Astrocyte (in vitro differentiated cells and primary cell): ENCODE data around the gene CSMD2. TPM values are rescaled to one million over a fixed set of nuclear protein-coding genes. Genes with fewer than 3 reads are reported as not detected.

Source experiments
- DNase-seq: peaks from one replicate; pipeline ENCODE4 v3.0.0-alpha.2; 2010; ENCODE audit warnings: low read depth
- FAIRE-seq: peaks from 2 replicates; lab custom pipeline; 2011; peaks lifted over from hg19 to GRCh38; lab: Jason Lieb, UNC
- H2AFZ ChIP-seq: 2 replicates; pipeline ENCODE4 v1.6.0; 2012; ENCODE audit warnings: low read depth, low read length, inconsistent platforms
- H3K27ac ChIP-seq: 2 replicates; pipeline ENCODE4 v1.5.1; 2011; ENCODE audit warnings: low read depth, low read length, inconsistent platforms
- H3K27me3 ChIP-seq: 2 replicates; pipeline ENCODE4 v1.6.0; 2011; ENCODE audit warnings: low read length, inconsistent platforms; ENCODE audit not compliant: insufficient read depth
- H3K36me3 ChIP-seq: 2 replicates; pipeline ENCODE4 v1.5.1; 2011; ENCODE audit warnings: low read length, inconsistent platforms; ENCODE audit not compliant: insufficient read depth
- H3K4me1 ChIP-seq: 2 replicates; pipeline ENCODE4 v1.5.1; 2011; ENCODE audit warnings: low read length, inconsistent platforms; ENCODE audit not compliant: insufficient read depth
- H3K4me2 ChIP-seq: 2 replicates; pipeline ENCODE4 v1.6.0; 2012; ENCODE audit warnings: low read length, inconsistent platforms
- H3K4me3 ChIP-seq: 2 replicates; pipeline ENCODE4 v1.5.1; 2011; ENCODE audit warnings: low read depth, mild to moderate bottlenecking, low read length, inconsistent platforms; ENCODE audit not compliant: insufficient read depth
- H3K79me2 ChIP-seq: 2 replicates; pipeline ENCODE4 v1.6.0; 2012; ENCODE audit warnings: mild to moderate bottlenecking, low read length, inconsistent platforms; ENCODE audit not compliant: insufficient read depth
- H3K9ac ChIP-seq: 2 replicates; pipeline ENCODE4 v1.6.0; 2012; ENCODE audit warnings: mild to moderate bottlenecking, low read length, inconsistent platforms
- H3K9me3 ChIP-seq: 2 replicates; pipeline ENCODE4 v1.5.1; 2012; ENCODE audit warnings: low read depth, mild to moderate bottlenecking, low read length, inconsistent platforms; ENCODE audit not compliant: insufficient read depth
- H4K20me1 ChIP-seq: 2 replicates; pipeline ENCODE4 v1.6.0; 2012; ENCODE audit warnings: low read length, inconsistent platforms; ENCODE audit not compliant: insufficient read depth
- H3K27ac Mint-ChIP-seq: one replicate; pipeline ENCODE4 v1.8.0; 2021; ENCODE audit warnings: mild to moderate bottlenecking, mixed read lengths; ENCODE audit not compliant: unreplicated experiment
- H3K27me3 Mint-ChIP-seq: one replicate; pipeline ENCODE4 v1.8.0; 2021; ENCODE audit warnings: low read depth, mixed read lengths; ENCODE audit not compliant: unreplicated experiment
- H3K36me3 Mint-ChIP-seq: one replicate; pipeline ENCODE4 v1.8.0; 2021; ENCODE audit warnings: low read depth, mixed read lengths; ENCODE audit not compliant: unreplicated experiment
- H3K4me1 Mint-ChIP-seq: one replicate; pipeline ENCODE4 v1.8.0; 2021; ENCODE audit warnings: low read depth, mixed read lengths; ENCODE audit not compliant: unreplicated experiment
- H3K4me3 Mint-ChIP-seq: one replicate; pipeline ENCODE4 v1.8.0; 2021; ENCODE audit warnings: mild to moderate bottlenecking, moderate library complexity, mixed read lengths; ENCODE audit not compliant: unreplicated experiment
- H3K9me3 Mint-ChIP-seq: one replicate; pipeline ENCODE4 v1.8.0; 2021; ENCODE audit warnings: mild to moderate bottlenecking, mixed read lengths; ENCODE audit not compliant: unreplicated experiment
- EZH2 ChIP-seq: IDR thresholded peaks from 2 replicates; pipeline ENCODE4 v1.6.1; 2012; ENCODE audit warnings: mild to moderate bottlenecking, low read length, inconsistent platforms; ENCODE audit not compliant: insufficient read depth
- total RNA-seq: library from RNA; stranded (reverse); gene quantifications from 2 replicates; pipeline ENCODE4 v1.2.1, GENCODE V29; 2021
- TF ChIP-seq, protein P1 (sequence below): IDR thresholded peaks from 2 replicates; pipeline ENCODE4 v1.5.1; 2011; ENCODE audit warnings: low read depth, mild to moderate bottlenecking, inconsistent platforms, low read length, moderate library complexity; ENCODE audit not compliant: insufficient read depth

The CSMD2 gene
- total RNA-seq, 1 donor from 2014 or later: 11.1 TPM

DNA sequence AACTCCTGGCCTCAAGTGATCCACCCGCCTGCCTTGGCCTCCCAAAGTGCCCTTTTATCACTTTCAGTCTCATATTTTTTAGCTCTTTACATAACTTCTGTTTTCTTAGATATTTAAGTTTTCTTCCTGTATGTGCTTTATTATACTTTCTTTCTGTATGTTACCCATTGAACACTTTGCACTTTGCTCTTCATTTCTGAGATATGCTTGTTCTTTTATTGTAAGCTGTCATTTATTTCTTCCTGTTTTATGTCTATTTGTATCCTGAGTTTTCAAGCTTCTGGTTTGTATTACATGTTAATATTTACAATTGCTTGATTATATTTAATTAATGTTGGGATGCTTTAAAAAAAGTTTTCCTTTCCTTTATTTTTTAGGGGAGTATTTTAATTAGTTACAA lies 656.9 kb downstream of the CSMD2 start:
- H3K4me3 Mint-ChIP-seq: no peak overlapping the region
- no peaks in the 10 kb centered on the region for H3K4me1 Mint-ChIP-seq

DNA sequence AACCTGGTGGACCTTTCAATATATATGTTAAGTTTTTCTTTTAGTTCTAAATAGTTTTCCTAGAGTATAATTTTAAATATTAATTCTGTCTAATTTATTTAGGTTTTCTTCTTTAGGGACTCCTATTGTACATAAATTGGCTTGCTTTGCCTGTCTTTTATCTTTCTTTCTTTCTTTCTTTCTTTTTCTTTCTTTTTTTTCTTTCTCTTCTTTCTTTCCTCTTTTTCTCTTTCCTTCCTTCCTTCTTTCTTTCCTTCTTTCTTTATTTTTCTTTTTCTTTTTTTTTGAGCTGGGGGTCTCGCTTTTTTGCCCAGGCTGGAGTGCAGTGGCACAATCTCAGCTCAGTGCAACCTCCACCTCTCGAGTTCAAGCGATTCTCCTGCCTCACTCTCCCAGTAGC lies 657.4 kb downstream of the CSMD2 start:
- Mint-ChIP-seq H3K4me1 (peaks cover 1% of the 10 kb centered on the region), H3K27me3 (no peaks in the 10 kb centered on the region), H3K36me3 (no peaks in the 10 kb centered on the region), H3K4me3 (no peak overlapping the region), H3K9me3 (no peaks in the 10 kb centered on the region), H3K27ac (no peak overlapping the region)
- Histone ChIP-seq H3K9me3 (no peaks in the 10 kb centered on the region), H3K4me3 (no peak overlapping the region), H3K36me3 (no peaks in the 10 kb centered on the region), H3K9ac (no peak overlapping the region), H4K20me1 (no peaks in the 10 kb centered on the region), H3K27ac (no peak overlapping the region), H2AFZ (no peak overlapping the region), H3K4me2 (no peak overlapping the region), H3K79me2 (no peaks in the 10 kb centered on the region), H3K27me3 (no peaks in the 10 kb centered on the region), H3K4me1 (no peaks in the 10 kb centered on the region)
- TF ChIP-seq EZH2: no peak
- TF ChIP-seq, protein P1, sequence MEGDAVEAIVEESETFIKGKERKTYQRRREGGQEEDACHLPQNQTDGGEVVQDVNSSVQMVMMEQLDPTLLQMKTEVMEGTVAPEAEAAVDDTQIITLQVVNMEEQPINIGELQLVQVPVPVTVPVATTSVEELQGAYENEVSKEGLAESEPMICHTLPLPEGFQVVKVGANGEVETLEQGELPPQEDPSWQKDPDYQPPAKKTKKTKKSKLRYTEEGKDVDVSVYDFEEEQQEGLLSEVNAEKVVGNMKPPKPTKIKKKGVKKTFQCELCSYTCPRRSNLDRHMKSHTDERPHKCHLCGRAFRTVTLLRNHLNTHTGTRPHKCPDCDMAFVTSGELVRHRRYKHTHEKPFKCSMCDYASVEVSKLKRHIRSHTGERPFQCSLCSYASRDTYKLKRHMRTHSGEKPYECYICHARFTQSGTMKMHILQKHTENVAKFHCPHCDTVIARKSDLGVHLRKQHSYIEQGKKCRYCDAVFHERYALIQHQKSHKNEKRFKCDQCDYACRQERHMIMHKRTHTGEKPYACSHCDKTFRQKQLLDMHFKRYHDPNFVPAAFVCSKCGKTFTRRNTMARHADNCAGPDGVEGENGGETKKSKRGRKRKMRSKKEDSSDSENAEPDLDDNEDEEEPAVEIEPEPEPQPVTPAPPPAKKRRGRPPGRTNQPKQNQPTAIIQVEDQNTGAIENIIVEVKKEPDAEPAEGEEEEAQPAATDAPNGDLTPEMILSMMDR: no peak
- no peak for DNase-seq
- no peak for FAIRE-seq

More for the DNA sequence above, 656.9 kb downstream of the CSMD2 start:
- Histone ChIP-seq H3K4me2 (no peak overlapping the region), H2AFZ (no peak overlapping the region), H3K27me3 (no peaks in the 10 kb centered on the region), H3K4me3 (no peak overlapping the region), H3K27ac (no peak overlapping the region), H3K9ac (no peak overlapping the region), H4K20me1 (no peaks in the 10 kb centered on the region), H3K4me1 (no peaks in the 10 kb centered on the region), H3K36me3 (no peaks in the 10 kb centered on the region), H3K9me3 (no peaks in the 10 kb centered on the region), H3K79me2 (no peaks in the 10 kb centered on the region)
- H3K9me3 Mint-ChIP-seq: no peaks in the 10 kb centered on the region
- no peak for DNase-seq
- H3K27ac Mint-ChIP-seq: no peak overlapping the region
- TF ChIP-seq, protein P1: no peak
- TF ChIP-seq EZH2: no peak
- no peak for FAIRE-seq
- no peaks in the 10 kb centered on the region for H3K27me3 Mint-ChIP-seq
- no peaks in the 10 kb centered on the region for H3K36me3 Mint-ChIP-seq

DNA sequence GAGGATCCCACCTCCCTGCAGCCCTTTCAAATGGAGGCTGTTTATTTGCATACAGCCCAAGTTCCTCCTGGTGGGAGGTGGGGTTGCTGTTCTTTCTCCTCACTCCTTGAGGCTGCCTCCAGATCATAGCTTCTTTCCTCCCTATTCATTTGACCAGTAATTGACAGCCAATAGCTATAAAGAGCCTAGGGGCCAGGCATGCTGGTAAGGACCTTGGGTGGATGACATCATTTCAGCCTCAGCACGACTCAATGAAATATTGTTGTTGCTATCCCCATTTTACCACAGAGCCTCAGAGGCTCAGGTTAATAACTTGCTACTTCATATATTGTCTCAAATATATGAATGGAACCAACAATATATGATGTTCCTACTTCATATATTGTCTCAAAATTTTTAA lies 661.5 kb downstream of the CSMD2 start:
- TF ChIP-seq, protein P1: no peak
- no peak for TF ChIP-seq EZH2
- Histone ChIP-seq H3K4me3 (no peak overlapping the region), H3K79me2 (no peaks in the 10 kb centered on the region), H3K9me3 (no peaks in the 10 kb centered on the region), H3K36me3 (no peaks in the 10 kb centered on the region), H4K20me1 (no peaks in the 10 kb centered on the region), H3K4me1 (no peaks in the 10 kb centered on the region), H3K4me2 (no peak overlapping the region), H3K9ac (no peak overlapping the region), H2AFZ (no peak overlapping the region), H3K27ac (no peak overlapping the region), H3K27me3 (no peaks in the 10 kb centered on the region)
- FAIRE-seq: no peak
- Mint-ChIP-seq H3K4me1 (peaks cover 5% of the 10 kb centered on the region), H3K27me3 (no peaks in the 10 kb centered on the region), H3K36me3 (peaks cover 3% of the 10 kb centered on the region), H3K9me3 (peaks cover 5% of the 10 kb centered on the region), H3K27ac (no peak overlapping the region), H3K4me3 (no peak overlapping the region)
- DNase-seq: no peak
